Measurements from ENCODE around the gene AGAP5.

- no peak for TF ChIP-seq CTCF (IDR thresholded peaks at IDR 0.05)
- TF ChIP-seq POLR2A (IDR thresholded peaks at IDR 0.05): no peak
These were observed 18.3 kb upstream of the AGAP5 start for GRCh38 chr10:73716251-73716650.
